H1 (cell line): ENCODE measurements around the gene SUDS3. TPM values are rescaled to one million over a fixed set of nuclear protein-coding genes. Genes with fewer than 3 reads are reported as not detected.

ENCODE experiments used
- CEBPB ChIP-seq: IDR thresholded peaks from 2 replicates; pipeline ENCODE4 v1.6.1; 2012; ENCODE audit warnings: low read depth, low read length
- PHF8 ChIP-seq: fragments of 200-600 bp; sonication (generic); conservative IDR thresholded peaks from 2 replicates; pipeline ENCODE4 v1.7.1; 2012; ENCODE audit warnings: low read depth, mild to moderate bottlenecking, inconsistent platforms, low read length, moderate library complexity
- RXRA ChIP-seq: IDR thresholded peaks from 2 replicates; pipeline ENCODE4 v1.6.1; 2011; ENCODE audit warnings: low read depth, mild to moderate bottlenecking, low read length, moderate library complexity; ENCODE audit not compliant: insufficient read depth
- ZNF274 ChIP-seq: IDR thresholded peaks from 2 replicates; pipeline ENCODE4 v1.7.0; 2012; ENCODE audit warnings: low read length, borderline replicate concordance; ENCODE audit errors: extremely low read depth
- polyA plus RNA-seq, 7 experiments: library from polyadenylated mRNA; depleted of rRNA in 3 of 7; stranded (reverse) in 5 of 7; unstranded in 2 of 7; fragments of >200 nt in 5 of 7; fragments of 200-250 nt in 2 of 7; gene quantifications; 1 replicate in 5 of 7; 2 replicates in 1 of 7; 4 replicates in 1 of 7; pipeline versions ENCODE4 v1.2.1 to v1.2.3, GENCODE V29; 2011 to 2013; ENCODE audit warnings: missing spikeins in 2 of 7, mixed read lengths in 2 of 7
- total RNA-seq: library from RNA; stranded (reverse); fragmentation: NEBNext Ultra II Directional; extraction: Animal tissue kit (Norgen Biotek cat#: 25700); gene quantifications from 2 replicates; pipeline ENCODE4 v1.2.1, GENCODE V29; 2021
- TF ChIP-seq, protein P1 (sequence below): IDR thresholded peaks from 2 replicates; pipeline ENCODE4 v1.6.1; 2012; ENCODE audit warnings: inconsistent platforms
- TF ChIP-seq, protein P2 (sequence below): IDR thresholded peaks from 2 replicates; pipeline ENCODE4 v1.6.1; 2012; ENCODE audit warnings: low read length, inconsistent platforms

SUDS3 gene
- total and polyA plus RNA-seq, 2 of the 8 experiments (the other 6 are each of a cell fraction or from before 2014, with no cell fraction given), result 30.0 to 58.7 TPM

DNA sequence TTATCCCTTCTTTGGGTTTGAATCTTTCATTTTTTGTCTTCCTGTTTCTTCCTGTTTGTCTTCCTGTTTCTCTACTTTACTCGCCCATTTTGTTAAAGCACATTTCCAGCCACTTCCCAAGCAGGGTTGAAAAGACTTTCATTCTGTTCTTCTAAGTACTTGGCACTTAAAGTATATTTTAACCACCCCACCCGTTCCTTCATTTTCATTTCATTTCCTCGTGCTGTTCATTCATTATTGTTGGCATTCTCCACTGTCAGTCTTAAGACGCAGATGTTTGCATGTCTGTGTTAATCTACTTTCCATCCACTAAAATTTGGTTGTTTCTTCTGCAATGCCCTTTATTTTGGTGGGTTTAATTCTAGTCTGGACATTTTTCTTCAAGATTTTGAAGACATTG, 49.0 kb downstream of the SUDS3 start (continued):
- no peak for TF ChIP-seq ZNF274
- no peak for TF ChIP-seq CEBPB
- TF ChIP-seq, protein P1, sequence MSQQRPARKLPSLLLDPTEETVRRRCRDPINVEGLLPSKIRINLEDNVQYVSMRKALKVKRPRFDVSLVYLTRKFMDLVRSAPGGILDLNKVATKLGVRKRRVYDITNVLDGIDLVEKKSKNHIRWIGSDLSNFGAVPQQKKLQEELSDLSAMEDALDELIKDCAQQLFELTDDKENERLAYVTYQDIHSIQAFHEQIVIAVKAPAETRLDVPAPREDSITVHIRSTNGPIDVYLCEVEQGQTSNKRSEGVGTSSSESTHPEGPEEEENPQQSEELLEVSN, result no peak
- TF ChIP-seq, protein P2, sequence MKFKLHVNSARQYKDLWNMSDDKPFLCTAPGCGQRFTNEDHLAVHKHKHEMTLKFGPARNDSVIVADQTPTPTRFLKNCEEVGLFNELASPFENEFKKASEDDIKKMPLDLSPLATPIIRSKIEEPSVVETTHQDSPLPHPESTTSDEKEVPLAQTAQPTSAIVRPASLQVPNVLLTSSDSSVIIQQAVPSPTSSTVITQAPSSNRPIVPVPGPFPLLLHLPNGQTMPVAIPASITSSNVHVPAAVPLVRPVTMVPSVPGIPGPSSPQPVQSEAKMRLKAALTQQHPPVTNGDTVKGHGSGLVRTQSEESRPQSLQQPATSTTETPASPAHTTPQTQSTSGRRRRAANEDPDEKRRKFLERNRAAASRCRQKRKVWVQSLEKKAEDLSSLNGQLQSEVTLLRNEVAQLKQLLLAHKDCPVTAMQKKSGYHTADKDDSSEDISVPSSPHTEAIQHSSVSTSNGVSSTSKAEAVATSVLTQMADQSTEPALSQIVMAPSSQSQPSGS, result no peak
- TF ChIP-seq RXRA, result no peak
- TF ChIP-seq PHF8, result no peak
- TF ChIP-seq, all 59 proteins: peak for 0
